NCI-H345 (cell line): ENCODE data around the gene ABCC6.
"Not testable (repeated sequence)": the region's sequence is repeated elsewhere in the genome, so short reads cannot be mapped to it uniquely, and the experiment has no call there.

ENCODE experiments used
- DNase-seq: peaks from one replicate; lab custom pipeline; 2025; lab: John Stamatoyannopoulos, UW

Gene ABCC6

DNA sequence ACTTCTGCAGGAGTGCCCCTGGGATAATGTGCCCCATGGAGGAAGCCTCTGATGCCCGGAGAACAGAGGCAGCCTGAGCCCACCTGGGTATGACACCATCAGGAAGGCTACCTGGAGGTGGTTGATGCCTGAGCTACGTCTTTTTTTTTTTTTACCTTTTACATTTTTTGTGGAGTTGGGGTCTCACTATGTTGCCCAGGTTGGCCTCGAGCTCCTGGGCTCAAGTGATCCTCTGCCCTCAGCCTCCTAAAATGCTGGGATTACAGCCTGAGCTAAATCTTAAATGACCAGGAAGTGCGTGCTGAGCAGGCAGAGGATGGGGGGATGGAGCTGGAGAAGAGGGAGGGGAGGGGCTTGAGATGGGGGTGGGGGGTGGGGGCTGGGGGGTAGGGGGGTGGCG lies 32.7 kb downstream of the ABCC6 start:
- DNase-seq, result no peak

DNA sequence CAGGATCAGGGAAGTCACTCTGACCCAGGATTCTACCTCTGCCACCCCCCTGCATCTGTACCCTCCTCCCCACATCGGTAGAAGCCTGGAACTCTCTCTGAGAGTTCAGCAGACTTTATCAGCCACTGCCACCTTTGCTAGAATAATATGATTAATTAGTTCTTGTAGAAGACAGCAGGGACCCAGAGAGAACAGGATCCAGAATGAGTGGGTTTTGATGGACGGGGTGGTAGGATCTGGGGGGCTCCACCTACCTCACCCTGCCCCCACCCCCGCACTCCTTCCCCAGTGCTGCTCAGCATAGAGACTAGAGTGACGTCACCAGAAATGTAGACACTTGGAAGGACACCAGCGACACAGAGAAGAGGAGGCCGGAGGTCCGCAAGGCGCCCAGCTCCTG lies 33.5 kb downstream of the ABCC6 start:
- no peak for DNase-seq

DNA sequence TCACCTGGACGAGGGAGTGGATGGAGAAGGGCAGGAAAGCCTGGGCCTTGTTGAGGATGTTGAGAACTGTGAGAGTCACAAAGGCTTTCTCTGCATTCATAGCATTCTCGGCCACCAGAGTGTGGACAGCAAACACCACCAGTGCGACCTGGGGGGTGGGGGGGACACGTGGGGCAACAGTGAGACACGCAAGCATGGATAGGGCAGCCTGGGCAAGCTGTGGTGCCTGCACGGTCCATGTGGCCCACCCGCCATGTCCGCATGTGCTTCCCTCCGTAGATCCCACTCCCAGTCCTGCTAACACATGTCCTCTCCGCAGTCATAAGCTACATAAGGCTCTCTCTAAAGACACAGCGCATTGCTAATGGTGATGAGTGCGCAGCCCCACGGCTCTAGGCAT lies 34.5 kb downstream of the ABCC6 start:
- DNase-seq, result no peak

DNA sequence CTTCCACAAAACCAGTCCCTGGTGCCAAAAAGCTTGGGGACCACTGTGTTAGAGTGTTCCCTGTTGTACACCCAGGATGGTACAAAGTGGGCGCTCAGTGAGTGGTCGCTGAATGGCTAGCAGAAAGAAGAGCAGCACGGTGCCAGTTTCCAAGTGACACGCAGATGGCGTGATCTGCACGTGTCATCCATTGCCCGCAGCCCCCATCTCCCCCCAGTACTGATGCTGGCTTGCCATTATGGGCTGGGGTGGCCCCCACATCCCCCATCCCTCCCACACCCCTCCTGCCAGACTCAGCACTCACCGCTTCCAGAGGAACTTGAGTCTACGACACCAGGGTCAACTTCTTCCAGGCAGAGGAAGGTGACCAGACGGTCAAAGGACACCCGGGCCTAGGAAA lies 36.5 kb downstream of the ABCC6 start:
- no peak for DNase-seq

DNA sequence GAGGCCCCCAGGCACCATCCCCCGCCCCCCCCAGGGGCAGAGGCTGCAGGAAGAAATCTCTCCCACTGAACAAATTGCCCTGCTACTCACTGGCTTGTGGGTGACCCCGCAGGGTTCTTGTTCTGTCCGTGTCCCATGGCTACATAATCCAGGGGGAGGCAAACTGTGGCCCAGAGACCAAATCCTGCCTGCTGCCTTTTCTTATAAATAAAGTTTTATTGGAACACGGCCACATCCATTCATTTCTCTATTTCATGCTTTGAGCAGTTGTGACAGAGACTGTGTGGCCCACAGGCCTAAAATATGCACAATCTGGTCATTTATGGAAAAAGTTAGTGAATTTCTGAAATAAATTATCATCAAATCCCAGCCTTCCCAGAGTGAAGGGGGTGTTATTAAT lies 38.2 kb downstream of the ABCC6 start:
- DNase-seq, result no peak

DNA sequence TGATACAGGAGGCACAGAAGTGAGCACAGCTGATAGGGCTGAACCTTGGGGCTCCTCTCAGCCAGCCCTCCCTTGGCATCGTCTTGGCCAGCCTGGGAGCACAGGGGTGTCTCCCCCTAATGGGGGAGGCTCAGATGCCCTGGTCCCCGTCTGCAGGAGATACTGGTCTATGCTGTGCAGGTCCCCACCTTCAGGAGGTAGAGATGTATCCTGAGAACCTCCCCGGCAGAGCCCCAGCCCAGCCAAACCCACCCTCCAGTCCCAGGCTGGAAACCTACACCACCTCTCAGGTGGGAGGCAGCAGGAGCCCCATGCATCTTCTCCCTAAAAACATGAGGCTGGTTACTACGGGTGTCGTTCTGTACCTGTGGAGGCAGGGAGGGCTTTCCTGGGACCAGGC lies 38.7 kb downstream of the ABCC6 start:
- no peak for DNase-seq

DNA sequence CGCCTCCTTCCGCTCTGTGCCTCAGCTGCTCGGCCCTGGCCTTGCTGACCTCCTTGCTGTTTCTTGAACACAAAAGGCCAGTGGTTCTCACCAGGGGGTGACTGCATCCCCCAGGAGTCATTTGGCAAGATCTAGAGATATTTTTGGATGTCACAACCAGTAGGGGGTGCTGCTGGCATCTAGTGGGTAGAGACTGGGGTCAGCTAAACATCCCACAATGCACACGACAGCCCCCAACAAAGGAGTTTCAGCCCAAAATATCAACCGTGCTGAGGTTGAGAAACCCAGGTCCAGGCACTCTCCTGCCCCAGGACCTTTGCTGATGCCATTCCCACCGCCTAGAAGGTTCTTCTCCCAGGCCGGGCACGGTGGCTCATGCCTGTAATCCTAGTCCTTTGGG lies 39.7 kb downstream of the ABCC6 start:
- no peak for DNase-seq

DNA sequence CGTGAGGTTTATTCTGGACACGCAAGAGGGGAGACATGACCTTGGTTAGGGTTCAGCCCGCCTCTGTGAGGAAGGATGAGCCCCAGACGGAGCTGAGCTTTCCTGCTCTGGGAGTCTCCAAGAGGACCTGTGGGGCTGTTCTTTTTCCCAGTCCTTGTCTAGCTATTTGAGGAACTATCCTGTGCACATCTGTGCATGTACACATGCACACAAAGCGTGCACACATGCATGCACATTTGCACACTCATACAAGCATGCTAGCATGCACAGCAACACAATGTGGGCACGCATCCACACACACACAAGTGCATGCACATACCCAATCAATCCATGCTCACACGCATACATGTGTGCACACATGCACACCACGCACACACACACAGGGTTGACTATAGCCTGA lies 40.4 kb downstream of the ABCC6 start:
- no peak for DNase-seq

DNA sequence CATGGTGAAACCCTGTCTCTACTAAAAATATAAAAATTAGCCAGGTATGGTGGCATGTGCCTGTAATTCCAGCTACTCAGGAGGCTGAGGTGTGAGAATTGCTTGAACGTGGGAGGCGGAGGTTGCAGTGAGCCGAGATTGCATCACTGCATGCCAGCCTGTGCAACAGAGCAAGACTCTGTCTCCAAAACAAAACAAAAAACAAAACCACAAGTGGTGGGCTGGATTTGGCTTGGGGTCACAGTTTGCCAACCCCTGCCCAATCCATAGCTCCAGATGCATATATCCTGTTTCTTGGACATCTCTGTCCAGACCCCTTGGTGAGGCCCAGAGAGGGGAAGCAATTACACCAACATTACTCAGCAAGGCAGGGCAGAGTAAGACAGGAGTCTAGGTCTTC lies 41.5 kb downstream of the ABCC6 start:
- DNase-seq, result not testable (repeated sequence)

DNA sequence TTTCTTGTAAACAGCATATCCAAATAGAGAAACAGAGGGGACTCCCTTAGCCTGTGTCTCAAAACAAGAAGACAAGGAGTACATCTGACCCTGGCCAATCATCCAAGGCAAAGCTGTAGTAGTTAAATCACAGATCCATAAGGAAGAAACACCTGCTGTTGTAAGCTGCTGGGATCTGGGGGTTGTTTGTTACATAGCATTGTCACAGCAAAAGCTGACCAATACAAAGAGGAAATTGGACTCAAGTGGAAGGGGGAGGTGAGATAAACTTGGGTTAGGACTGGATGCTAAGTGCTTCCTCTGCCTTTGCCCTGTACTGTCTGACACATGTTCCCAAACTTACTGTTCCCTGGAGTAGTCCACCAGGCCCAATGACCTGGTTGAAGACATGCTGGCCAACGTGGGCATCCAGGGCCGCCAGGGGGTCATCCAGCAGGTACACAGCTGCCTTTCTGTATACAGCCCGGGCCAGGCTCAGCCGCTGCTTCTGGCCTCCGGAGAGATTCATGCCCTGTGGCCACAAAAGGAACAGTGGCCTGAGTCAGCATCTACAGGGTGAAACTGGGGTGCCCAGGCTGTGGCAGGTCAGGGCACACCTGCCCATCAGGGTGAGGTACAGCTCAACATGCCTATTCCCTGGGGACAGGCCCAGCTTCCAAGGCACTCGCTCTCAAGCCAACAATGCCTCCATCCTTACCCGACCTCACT lies 44.7 kb downstream of the ABCC6 start:
- no peak for DNase-seq

DNA sequence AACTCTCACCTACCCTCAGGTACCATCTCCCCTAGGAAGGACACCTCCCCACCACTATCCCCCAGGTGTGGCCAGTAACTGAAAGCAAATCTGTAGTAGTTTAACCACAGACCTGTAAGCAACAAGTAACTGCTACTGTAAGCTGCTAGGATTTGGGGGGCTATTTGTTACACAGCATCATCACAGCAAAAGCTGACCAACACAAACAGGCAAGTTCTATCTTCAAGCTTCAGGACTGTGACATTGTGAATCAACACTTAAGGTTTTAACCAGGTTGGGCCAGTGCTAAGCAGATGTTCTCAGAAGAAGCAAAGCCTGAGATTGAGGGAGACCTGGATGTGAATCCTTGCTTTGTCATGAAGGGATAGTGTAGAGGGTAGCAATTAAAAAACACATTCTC lies 47.0 kb downstream of the ABCC6 start:
- no peak for DNase-seq

DNA sequence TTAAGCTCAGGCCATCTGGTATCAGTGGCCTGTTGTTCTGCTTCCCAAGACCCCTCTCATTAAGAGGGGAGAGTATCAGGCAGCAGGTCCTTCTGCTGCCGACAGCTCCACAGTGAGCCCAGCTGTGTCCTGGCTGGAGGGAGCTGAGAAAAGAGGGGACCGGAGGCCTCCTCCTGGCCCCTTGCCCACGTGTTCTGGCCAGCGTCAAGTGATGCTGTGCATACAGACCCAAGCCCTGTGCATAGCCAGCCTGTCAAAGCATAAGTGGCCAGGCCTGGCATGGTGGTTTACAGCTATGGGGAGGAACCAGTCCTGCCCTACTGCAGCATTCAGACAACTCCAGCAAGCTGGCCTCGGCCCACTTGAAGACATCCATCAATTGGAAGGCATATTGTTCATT lies 48.0 kb downstream of the ABCC6 start:
- no peak for DNase-seq

DNA sequence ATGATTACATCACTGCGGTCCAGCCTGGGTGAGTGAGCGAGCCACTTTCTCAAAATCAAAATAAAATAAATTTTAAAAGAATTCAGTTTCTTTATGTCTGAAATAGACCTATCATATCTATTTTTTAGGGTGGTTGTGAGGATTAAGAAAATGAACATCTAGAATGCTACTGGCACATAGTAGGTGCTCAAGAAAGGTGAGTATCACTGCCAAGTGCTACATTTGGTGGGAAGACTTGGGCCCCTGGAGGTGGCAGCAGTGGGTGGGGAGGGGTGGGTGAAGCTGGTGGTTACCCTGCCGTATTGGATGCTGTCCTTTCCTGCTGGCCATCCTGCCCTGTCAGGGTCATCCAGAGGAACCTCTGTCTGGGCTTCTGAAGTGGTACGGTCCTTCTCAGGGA lies 50.3 kb downstream of the ABCC6 start:
- no peak for DNase-seq

DNA sequence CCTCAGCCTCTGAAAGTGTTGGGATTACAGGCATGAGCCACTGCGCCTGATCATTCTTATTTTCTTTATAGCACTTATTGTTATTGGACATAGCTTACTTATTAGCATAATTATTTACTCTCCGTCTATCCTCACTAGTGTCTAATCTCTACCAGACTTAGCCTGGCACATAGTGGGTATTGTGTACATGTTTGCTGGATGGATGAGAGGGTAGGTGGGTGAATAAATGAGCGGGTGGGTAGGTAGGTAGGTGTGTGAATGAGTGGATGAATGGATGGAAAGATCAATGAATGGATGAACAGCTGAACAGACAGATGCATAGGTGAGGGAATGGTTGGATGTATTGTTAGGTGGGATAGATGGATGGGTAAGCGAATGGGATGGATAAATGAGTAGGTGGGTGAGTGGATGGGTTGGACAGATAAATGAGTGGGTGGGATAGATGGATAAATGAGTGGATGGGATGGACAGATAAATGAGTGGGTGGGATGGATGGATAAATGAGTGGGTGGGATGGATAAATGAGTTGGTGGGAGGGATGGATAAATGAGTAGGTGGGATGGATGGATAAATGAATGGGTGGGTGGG lies 51.9 kb downstream of the ABCC6 start:
- no peak for DNase-seq

DNA sequence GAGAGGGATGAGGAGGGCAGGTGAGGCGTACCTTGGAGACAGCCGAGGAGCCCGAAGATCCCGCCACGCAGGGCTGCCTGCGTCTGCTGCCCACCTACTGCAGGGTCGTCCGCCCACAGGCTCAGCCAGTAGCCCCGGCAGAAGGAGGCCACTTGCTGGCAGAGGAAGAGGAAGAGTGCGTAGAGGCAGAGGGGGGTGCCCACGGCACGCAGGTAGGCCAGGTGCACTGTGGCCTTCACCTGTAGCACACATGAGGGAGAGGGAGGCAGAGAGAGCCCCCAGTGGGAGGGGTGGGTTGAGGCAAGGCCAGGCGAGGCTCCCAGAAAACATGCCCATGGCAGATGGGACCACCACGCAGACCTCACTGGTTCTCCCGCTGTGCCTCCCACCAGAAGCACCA lies 53.7 kb downstream of the ABCC6 start:
- no peak for DNase-seq

DNA sequence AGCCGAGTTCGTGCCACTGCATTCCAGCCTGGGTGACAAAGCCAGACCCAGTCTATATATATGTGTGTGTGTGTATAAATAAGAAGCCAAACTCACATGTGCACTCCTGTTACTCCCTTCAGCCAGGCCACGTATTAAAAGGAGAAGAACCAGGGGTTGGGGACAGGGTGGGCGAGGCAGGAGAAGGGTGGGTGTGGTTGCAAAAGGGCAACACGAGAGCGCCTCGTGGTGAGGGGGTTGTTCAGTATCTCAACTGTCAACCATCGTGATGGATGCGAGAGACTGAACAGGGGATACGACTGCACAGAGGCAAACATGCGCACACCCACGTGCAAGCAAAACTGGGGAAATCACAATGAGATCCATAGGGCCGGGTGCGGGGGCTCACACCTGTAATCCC lies 54.9 kb downstream of the ABCC6 start:
- no peak for DNase-seq

DNA sequence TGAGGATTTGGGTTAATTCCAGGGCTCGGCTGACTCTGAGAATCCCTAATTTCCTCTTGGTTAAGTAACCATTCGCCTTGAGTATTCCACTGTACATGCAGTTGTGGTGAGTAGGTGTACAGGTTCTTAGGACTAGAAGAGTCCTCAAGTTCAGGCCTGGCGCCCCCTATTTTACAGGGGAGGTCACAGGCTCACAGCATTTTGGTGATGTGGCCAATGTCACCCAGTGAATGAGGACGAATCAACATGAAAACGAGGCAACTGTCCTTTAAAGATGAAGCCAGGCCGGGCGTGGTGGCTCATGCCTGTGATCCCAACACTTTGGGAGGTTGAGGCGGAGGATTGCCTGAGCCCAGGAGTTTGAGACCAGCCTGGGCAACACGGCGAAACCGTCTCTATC lies 55.4 kb downstream of the ABCC6 start:
- no peak for DNase-seq

DNA sequence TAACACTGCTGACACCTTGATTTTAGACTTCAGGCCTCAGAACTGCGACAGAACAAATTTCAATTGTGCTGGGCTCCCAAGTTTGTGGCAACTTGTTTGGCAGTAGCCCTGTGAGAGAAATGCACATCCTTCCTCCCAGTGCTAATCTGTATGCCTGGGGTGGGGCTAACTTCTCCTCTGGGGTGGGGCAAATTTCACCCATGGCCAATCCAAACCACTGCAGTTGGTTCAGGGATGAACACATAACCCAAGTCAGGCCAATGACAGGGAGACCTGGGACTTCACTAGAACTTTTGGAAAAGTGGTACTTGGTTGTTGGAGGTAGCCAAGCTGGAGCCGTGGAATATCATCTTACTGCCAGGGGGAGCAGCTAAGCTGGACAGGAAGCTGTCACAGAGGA lies 56.3 kb downstream of the ABCC6 start:
- no peak for DNase-seq

DNA sequence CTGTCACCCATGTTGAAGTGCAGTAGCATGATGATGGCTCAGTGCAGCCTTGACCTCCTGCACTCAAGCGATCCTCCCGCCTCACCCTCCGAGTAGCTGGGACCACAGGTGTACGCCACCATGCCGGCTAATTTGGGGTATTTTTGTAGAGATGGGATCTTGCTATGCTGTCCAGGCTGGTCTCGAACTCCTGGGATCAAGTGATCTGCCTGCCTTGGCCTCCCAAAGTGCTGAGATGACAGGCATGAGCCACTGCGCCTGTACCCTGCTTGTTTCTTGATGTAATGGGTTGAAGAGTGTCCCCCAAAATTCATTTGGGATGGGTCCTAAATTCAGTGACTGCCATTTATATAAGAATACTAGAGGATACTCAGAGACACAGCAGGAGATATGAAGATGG lies 57.2 kb downstream of the ABCC6 start:
- no peak for DNase-seq

DNA sequence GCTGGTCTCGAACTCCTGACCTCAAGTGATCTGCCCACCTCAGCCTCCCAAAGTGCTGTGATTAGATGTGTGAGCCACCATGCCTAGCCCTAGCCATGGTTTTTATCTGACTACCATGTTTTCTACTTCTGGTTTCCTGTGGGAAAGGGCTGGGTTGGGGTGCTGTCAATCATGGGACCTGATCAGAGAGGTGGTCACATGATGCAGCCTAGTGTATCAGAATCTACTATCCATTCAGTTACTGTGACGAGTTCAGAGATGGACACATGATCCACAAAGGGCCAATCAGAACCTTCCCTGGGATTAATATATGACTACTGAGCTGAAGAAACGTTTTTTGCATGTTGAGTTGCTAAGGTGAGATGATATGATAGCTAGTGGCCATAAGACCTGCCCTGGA lies 59.1 kb downstream of the ABCC6 start:
- DNase-seq, result no peak

DNA sequence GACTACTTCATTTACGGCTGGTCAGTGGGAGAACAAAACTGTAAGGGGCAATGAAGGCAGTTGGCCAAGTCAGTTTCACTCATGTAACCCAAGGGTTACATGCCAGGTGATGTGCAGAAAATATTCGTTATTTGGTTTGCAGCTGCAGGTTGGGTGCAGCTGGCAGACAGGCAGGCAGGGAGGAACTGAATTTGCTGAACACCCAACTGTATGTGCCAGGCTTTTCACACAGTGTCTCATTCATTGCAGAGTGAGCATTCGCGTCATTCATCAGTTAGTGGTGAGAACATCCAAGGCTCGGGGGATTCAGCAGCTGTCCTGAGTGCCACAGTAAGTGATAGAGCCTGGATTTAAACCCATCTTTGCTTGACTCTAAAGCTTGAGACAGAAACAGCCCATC lies 59.7 kb downstream of the ABCC6 start:
- no peak for DNase-seq

DNA sequence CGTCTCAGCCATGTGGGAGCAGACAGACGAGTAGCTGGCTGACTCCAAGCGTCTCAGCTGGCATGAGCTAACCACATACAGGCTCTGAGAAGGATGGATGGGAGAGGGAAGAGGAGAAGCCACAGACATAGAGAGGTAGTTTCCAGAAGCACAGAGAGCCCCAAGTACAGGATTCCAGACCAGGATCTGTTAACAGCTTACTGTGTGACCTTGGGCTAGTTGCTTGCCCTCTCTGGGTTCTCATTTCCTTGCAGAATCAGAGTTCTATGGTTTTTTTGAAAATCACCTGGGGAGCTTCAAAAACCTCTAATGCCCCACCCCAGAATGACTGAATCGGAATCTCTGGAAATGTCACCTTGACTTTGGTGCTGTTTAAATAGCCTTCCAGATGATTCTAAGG lies 60.2 kb downstream of the ABCC6 start:
- DNase-seq, result no peak

DNA sequence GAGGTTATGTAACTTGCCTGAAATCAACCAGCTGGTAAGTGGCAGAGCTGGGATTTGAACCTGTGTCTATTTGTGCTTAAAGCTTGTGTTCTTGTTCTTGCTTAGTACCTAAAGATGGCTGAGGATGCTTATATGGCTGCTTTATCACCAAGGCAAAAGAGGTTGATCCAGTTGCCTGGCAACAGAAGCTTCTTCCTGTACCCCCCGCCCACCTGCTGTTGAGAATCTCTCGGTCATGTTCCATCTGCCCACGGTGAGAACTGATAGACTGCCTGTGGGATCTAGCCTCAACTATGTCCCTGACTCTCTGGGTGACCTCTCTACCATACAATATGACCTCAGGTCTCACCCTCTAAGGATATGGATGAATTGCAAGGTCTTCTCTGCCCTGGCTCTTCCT lies 60.7 kb downstream of the ABCC6 start:
- no peak for DNase-seq

DNA sequence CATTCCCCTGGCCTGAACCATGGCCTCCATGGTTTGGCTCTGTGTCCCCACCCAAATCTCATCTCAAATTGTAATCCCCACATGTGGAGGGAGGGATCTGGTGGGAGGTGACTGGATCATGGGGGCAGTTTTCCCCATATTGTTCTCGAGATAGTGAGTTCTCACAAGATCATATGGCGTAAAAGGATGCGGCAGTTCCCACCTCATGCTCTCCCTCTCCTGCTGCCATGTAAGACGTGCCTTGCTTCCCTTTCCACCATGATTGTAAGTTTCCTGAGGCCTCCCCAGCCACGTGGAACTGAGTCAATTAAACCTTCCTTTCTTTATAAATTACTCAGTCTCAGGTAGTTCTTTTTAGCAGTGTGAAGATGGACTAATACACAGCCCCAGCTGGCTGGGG lies 61.5 kb downstream of the ABCC6 start:
- DNase-seq, result not testable (repeated sequence)
